NB4 (cell line): ENCODE data around the gene TM4SF20.

Experiments
- CTCF ChIP-seq: IDR thresholded peaks from one replicate; pipeline ENCODE4 v1.5.1; 2012; ENCODE audit warnings: low read depth, low read length
- MAX ChIP-seq: IDR thresholded peaks from 2 replicates; pipeline ENCODE4 v1.6.1; 2011; ENCODE audit warnings: low read depth, low read length
- POLR2A ChIP-seq: IDR thresholded peaks from 2 replicates; pipeline ENCODE4 v1.6.1; 2011; ENCODE audit warnings: mild to moderate bottlenecking; ENCODE audit not compliant: insufficient read length; ENCODE audit errors: extremely low read depth

- TF ChIP-seq POLR2A (no peak), CTCF (no peak), MAX (no peak)
These were observed 23.9 kb upstream of the TM4SF20 start for GRCh38 chr2:227402959-227403358.
